HG02852 (cell line): ENCODE data around the gene CD7.

ENCODE experiments used
- ATAC-seq: cut with Tn5 transposase; IDR thresholded peaks from one replicate; pipeline ENCODE4 v1.9.1; 2021; ENCODE audit warnings: mild to moderate bottlenecking, moderate library complexity; ENCODE audit not compliant: unreplicated experiment

Gene CD7

GRCh38 chr17:82300707-82301270, 16.6 kb downstream of the CD7 start:
- ATAC-seq, result no peak

- ATAC-seq, result no peak
These were observed 17.2 kb downstream of the CD7 start for GRCh38 chr17:82300228-82300627.

- ATAC-seq, result no peak
These were observed 18.0 kb downstream of the CD7 start for GRCh38 chr17:82299452-82299851.

GRCh38 chr17:82298538-82299421, 18.6 kb downstream of the CD7 start:
- ATAC-seq, result no peak

GRCh38 chr17:82297714-82298537, 19.5 kb downstream of the CD7 start:
- peak; percentile 44 for ATAC-seq

- ATAC-seq, result no peak
These were observed 20.1 kb downstream of the CD7 start for GRCh38 chr17:82297280-82297713.

- no peak for ATAC-seq
These were observed 20.7 kb downstream of the CD7 start for GRCh38 chr17:82296511-82297279.

- ATAC-seq, result no peak
These were observed 22.0 kb downstream of the CD7 start for GRCh38 chr17:82295472-82295814.

GRCh38 chr17:82294064-82294773, 23.2 kb downstream of the CD7 start:
- no peak for ATAC-seq

- peak; percentile 95 for ATAC-seq
These were observed 24.9 kb downstream of the CD7 start for GRCh38 chr17:82292251-82293154.

GRCh38 chr17:82291582-82292250, 25.7 kb downstream of the CD7 start:
- no peak for ATAC-seq

GRCh38 chr17:82287868-82288801, 29.3 kb downstream of the CD7 start:
- ATAC-seq, result no peak

GRCh38 chr17:82287013-82287867, 30.2 kb downstream of the CD7 start:
- ATAC-seq, result no peak

GRCh38 chr17:82285141-82285540, 32.3 kb downstream of the CD7 start:
- ATAC-seq, result no peak

GRCh38 chr17:82283208-82283749, 34.1 kb downstream of the CD7 start:
- ATAC-seq, result no peak
